HG03039 (cell line): ENCODE measurements around the gene KCNK17.

Source experiments
- ATAC-seq: cut with Tn5 transposase; IDR thresholded peaks from one replicate; pipeline ENCODE4 v1.9.1; 2021; ENCODE audit warnings: mild to moderate bottlenecking, moderate library complexity; ENCODE audit not compliant: unreplicated experiment

The KCNK17 gene, protein sequence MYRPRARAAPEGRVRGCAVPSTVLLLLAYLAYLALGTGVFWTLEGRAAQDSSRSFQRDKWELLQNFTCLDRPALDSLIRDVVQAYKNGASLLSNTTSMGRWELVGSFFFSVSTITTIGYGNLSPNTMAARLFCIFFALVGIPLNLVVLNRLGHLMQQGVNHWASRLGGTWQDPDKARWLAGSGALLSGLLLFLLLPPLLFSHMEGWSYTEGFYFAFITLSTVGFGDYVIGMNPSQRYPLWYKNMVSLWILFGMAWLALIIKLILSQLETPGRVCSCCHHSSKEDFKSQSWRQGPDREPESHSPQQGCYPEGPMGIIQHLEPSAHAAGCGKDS

GRCh38 chr6:39314273-39314795 lies at the start of gene KCNK17:
KCNK17 (minus strand) TSS chr6:39314419; CDS start chr6:39314320, 99 bp downstream.
- no peak for ATAC-seq

DNA sequence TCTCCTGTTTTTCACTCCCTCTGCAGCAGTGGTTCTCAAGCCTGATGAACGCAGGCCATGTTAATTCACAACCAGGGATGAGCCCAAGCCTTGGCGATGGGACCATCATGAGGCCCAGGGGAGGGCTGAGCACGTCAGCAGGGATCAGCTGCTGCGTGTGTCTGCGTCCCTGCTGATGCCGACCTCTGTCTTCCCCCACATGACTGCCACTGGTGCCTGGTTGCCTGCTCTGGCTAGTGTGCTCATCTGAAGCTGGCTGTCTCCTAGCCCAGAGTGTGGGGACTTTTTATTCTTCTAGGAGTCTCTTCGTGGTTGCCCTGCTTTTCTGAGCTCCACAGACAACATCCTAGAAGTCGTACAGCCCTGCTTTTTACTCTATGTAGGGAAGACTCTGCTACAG lies 49.1 kb upstream of the KCNK17 start:
- no peak for ATAC-seq

GRCh38 chr6:39362487-39362865 lies 48.3 kb upstream of the KCNK17 start:
- no peak for ATAC-seq

GRCh38 chr6:39361657-39362486 lies 47.7 kb upstream of the KCNK17 start:
- ATAC-seq: no peak

DNA sequence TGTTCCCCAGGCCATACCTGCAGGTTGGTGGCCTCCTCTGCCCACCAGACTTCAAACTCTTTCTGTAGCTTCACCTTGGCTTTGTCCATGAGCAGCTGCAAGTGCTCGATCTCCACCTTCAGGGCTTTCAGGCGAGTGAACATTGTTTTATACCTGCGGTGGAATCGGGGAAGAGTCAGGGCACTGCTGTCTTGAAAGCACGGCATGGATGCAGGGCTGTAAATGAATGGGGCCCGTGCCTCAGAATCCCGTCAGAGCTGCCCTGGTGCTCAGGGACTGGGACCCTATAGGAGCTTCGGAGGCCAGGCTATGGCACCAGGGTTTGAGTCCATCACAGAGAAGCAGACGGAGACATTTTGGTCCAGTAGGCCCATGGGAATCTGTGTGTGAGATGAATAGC lies 46.2 kb upstream of the KCNK17 start:
- no peak for ATAC-seq

DNA sequence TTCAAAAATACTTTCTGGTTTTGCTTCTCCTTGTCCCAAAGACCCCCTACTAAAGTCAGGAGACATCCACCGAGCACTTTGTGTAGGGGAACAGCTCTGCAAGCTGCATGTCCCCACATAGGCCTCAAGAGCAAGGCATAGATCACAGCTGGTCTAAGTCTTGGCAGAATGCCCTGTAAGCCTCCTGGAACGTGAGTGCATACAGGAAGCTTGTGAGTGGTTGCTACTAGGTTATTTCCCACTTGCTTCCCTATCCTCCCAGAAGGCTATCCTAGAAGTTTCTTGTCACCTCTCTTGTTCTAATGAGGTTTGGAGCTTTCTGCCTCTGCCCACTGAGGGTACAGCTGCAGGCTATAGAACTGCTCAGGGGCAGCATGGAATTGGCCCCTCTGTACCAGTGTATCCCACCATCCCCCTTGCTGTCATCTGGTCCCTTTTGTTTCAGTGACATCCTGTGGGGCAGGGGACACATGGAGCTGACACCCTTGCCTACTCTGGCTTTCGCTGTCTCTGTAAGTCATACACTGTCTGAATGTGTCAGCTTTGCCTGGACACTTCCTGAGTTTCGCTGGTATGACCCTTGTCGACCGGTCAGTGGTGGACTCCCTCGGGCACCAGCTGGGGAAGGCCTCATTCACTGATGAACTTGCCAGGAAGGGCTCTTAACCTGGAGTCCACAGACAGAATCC lies 43.9 kb upstream of the KCNK17 start:
- ATAC-seq: no peak

DNA sequence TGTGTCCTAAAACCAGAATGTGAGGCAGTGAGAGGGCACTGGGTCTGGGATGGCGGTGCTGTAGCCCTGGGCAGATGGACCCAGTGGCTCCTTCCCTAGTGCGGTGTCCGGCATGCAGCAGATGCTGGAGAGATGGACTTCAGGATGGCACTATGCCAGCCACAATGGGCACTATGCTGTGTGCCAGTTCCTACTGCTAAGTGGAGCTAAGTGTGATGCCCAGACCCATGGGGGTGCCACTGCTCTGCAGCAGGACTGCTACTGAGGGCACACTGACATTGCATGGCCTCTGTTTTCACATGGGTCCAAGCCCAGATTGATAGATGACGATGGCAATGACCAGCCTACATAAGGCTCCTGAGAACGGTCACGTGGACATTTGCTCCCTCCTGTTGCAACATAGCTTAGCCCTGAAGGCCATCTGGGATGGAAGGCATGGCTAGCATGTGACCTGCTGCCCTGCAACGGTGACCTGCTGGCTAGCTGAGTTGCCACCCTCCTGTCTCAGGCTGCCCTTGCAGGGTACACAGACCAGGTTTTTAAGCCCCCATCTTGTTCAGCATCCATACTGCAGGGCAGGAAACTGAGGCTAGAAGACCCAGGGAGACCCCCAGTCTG lies 39.6 kb upstream of the KCNK17 start:
- no peak for ATAC-seq

DNA sequence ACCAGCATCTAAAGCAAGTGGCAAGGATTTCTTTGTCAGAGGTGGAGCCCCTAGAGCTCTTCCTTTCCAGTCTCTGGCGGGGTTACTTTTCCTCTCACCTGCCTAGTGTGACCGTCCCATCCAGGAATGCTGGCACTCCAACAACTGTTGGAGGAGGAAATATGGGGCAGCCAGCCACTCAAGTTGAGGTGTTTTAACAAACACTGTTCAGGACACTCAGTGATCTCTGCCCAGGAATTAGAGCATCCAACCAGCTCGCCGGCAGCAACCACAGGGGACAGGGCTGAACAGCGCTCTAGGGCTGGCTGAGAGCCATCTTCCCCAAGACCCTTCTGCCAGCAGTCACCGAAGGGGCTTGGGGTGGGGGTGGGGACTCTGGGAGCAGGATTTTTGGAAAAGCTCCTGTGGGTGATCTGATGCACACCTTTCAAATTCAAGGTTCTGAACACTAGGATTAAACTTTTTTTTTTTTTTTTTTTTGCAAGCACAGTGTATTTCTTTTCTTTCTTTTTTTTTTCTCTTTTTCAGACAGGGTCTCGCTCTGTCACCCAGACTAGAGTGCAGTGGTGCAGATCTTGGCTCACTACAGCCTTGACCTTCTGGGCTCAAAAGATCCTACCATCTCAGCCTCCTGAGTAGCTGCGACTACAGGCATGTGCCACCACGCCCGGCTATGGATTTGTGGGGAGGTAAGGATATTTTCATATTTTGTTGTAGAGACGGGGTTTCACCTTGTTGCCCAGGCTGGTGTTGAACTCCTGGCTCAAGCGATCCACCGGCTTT lies 36.7 kb upstream of the KCNK17 start:
- no peak for ATAC-seq

DNA sequence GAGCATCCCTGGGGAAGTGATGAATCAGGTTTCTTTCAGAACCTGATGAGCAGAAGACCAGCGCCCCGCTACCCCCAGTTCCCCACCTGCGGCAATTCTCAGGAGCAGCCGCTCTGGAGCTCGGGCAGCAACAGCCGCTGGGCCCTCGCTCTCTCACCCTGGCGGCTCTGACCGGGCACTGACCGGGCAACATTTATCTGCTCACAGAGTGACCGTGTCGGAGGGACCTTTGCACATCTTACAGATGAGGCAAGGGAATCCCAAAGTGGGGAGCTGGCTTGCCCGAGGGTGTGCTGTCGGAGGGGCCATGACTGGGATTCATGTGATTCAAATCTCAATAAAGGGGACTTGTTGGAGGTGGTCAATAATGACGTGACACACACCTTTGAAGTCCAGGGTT lies 34.5 kb upstream of the KCNK17 start:
- no peak for ATAC-seq

GRCh38 chr6:39347906-39348585 lies 33.8 kb upstream of the KCNK17 start:
- no peak for ATAC-seq

GRCh38 chr6:39347206-39347605 lies 33.0 kb upstream of the KCNK17 start:
- ATAC-seq: no peak

GRCh38 chr6:39344821-39345280 lies 30.6 kb upstream of the KCNK17 start:
- ATAC-seq: no peak

GRCh38 chr6:39343396-39343870 lies 29.2 kb upstream of the KCNK17 start:
- ATAC-seq: no peak

DNA sequence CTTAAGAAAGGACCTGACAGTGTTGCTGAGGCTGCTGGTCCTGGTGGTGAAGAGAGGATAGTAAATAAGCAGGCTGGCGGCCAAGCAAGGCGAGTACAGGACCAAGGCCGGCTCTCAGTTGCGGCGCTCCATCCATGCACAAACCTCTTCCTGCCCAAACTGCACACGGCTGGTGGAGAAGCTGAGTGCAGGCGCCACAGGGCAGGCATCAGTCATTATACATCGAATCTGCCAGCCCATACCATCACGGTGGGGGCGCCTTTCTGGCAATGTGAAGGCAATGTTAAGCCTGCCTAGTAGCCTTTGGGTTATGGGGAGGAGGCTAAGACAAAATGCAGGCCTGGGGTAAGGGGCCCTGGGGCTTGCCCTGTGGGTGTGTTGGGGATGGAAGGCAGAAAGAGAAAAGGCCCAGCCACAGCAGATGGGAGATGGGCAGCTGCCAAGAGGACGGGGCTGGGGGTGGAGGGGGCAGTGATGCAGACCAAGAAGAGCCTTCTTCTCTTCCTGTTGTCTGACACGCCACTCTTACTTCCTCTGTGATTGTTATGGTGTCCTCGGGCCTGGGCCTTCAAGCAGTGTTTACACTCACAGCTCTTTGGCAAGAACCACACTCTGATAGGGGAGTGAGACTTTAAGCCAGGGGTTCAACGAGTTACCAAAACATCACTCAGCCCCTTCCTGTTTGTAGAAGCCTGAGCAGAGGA lies 28.6 kb upstream of the KCNK17 start:
- ATAC-seq: no peak

GRCh38 chr6:39341937-39342336 lies 27.7 kb upstream of the KCNK17 start:
- no peak for ATAC-seq

- ATAC-seq: no peak
Observed at GRCh38 chr6:39341352-39341751, 27.1 kb upstream of the KCNK17 start.

GRCh38 chr6:39339868-39340550 lies 25.8 kb upstream of the KCNK17 start:
- no peak for ATAC-seq
